ENCODE measurements around the gene CTU1. TPM values are rescaled to one million over a fixed set of nuclear protein-coding genes. Genes with fewer than 3 reads are reported as not detected.

The CTU1 gene
- total RNA-seq, 1 experiment from 2014 or later = 8.6 TPM

DNA sequence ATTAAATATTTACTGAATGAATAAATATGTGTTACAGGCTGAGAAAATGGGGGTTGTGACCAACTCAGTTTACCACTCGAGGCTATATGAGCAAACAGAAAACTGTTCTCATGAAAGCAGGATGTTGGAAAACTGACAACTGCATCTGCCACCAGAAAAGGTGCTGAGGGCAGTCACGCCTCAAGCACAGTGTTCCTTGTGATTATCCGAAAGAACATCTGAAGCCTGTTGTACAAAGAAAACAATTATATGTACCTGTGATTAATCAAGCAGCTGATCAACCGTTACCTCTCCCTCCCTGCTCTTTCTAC, 37.2 kb downstream of the CTU1 start:
- Mint-ChIP-seq H3K36me3 (peaks cover 10% of the 10 kb centered on the region), H3K4me1 (peaks cover 2% of the 10 kb centered on the region), H3K27me3 (ENCODE audit: low read depth) (peaks cover 11% of the 10 kb centered on the region), H3K9me3 (peaks cover 23% of the 10 kb centered on the region), H3K4me3 (no peak overlapping the region), H3K27ac (no peak overlapping the region)
- ATAC-seq (no peak), DNase-seq (ENCODE audit: low spot score) (no peak)
- CTCF ChIA-PET = no interaction called here
- TF ChIP-seq ZNF396 (CRISPR knock-in tag; IDR thresholded peaks at IDR 0.05; ENCODE audit: borderline replicate concordance) (no peak), GTF2I (CRISPR knock-in tag; conservative IDR thresholded peaks at IDR 0.05) (no peak), TEAD1 (CRISPR knock-in tag; IDR thresholded peaks at IDR 0.05) (no peak), FOXP1 (CRISPR knock-in tag; IDR thresholded peaks at IDR 0.05; ENCODE audit: borderline replicate concordance) (no peak), FOXJ3 (CRISPR knock-in tag; IDR thresholded peaks at IDR 0.05; ENCODE audit: borderline replicate concordance) (no peak), ZBTB21 (CRISPR knock-in tag; IDR thresholded peaks at IDR 0.05; ENCODE audit: borderline replicate concordance) (no peak), EMX1 (CRISPR knock-in tag; IDR thresholded peaks at IDR 0.05) (no peak), NR3C1 (CRISPR knock-in tag; conservative IDR thresholded peaks at IDR 0.05; ENCODE audit: low read depth) (no peak), RELA (CRISPR knock-in tag; IDR thresholded peaks at IDR 0.05; ENCODE audit: borderline replicate concordance) (no peak), ZNF121 (CRISPR knock-in tag; IDR thresholded peaks at IDR 0.05) (no peak), NR2C2 (CRISPR knock-in tag; IDR thresholded peaks at IDR 0.05) (no peak), TCF7 (CRISPR knock-in tag; IDR thresholded peaks at IDR 0.05; ENCODE audit: low read depth) (no peak), JAZF1 (CRISPR knock-in tag; IDR thresholded peaks at IDR 0.05) (no peak), CREB1 (CRISPR knock-in tag; IDR thresholded peaks at IDR 0.05) (no peak), GRHL2 (CRISPR knock-in tag; IDR thresholded peaks at IDR 0.05; ENCODE audit: insufficient replicate concordance, severe bottlenecking) (no peak)
- TF ChIP-seq, protein P1, sequence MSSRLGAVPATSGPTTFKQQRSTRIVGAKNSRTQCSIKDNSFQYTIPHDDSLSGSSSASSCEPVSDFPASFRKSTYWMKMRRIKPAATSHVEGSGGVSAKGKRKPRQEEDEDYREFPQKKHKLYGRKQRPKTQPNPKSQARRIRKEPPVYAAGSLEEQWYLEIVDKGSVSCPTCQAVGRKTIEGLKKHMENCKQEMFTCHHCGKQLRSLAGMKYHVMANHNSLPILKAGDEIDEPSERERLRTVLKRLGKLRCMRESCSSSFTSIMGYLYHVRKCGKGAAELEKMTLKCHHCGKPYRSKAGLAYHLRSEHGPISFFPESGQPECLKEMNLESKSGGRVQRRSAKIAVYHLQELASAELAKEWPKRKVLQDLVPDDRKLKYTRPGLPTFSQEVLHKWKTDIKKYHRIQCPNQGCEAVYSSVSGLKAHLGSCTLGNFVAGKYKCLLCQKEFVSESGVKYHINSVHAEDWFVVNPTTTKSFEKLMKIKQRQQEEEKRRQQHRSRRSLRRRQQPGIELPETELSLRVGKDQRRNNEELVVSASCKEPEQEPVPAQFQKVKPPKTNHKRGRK (CRISPR knock-in tag; IDR thresholded peaks at IDR 0.05; ENCODE audit: borderline replicate concordance) = no peak
- TF ChIP-seq, protein P2, sequence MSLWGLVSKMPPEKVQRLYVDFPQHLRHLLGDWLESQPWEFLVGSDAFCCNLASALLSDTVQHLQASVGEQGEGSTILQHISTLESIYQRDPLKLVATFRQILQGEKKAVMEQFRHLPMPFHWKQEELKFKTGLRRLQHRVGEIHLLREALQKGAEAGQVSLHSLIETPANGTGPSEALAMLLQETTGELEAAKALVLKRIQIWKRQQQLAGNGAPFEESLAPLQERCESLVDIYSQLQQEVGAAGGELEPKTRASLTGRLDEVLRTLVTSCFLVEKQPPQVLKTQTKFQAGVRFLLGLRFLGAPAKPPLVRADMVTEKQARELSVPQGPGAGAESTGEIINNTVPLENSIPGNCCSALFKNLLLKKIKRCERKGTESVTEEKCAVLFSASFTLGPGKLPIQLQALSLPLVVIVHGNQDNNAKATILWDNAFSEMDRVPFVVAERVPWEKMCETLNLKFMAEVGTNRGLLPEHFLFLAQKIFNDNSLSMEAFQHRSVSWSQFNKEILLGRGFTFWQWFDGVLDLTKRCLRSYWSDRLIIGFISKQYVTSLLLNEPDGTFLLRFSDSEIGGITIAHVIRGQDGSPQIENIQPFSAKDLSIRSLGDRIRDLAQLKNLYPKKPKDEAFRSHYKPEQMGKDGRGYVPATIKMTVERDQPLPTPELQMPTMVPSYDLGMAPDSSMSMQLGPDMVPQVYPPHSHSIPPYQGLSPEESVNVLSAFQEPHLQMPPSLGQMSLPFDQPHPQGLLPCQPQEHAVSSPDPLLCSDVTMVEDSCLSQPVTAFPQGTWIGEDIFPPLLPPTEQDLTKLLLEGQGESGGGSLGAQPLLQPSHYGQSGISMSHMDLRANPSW (CRISPR knock-in tag; conservative IDR thresholded peaks at IDR 0.05; ENCODE audit: low read depth) = no peak
- TF ChIP-seq, protein P3, sequence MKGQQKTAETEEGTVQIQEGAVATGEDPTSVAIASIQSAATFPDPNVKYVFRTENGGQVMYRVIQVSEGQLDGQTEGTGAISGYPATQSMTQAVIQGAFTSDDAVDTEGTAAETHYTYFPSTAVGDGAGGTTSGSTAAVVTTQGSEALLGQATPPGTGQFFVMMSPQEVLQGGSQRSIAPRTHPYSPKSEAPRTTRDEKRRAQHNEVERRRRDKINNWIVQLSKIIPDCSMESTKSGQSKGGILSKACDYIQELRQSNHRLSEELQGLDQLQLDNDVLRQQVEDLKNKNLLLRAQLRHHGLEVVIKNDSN (CRISPR knock-in tag; IDR thresholded peaks at IDR 0.05) = no peak
- TF ChIP-seq, protein P4, sequence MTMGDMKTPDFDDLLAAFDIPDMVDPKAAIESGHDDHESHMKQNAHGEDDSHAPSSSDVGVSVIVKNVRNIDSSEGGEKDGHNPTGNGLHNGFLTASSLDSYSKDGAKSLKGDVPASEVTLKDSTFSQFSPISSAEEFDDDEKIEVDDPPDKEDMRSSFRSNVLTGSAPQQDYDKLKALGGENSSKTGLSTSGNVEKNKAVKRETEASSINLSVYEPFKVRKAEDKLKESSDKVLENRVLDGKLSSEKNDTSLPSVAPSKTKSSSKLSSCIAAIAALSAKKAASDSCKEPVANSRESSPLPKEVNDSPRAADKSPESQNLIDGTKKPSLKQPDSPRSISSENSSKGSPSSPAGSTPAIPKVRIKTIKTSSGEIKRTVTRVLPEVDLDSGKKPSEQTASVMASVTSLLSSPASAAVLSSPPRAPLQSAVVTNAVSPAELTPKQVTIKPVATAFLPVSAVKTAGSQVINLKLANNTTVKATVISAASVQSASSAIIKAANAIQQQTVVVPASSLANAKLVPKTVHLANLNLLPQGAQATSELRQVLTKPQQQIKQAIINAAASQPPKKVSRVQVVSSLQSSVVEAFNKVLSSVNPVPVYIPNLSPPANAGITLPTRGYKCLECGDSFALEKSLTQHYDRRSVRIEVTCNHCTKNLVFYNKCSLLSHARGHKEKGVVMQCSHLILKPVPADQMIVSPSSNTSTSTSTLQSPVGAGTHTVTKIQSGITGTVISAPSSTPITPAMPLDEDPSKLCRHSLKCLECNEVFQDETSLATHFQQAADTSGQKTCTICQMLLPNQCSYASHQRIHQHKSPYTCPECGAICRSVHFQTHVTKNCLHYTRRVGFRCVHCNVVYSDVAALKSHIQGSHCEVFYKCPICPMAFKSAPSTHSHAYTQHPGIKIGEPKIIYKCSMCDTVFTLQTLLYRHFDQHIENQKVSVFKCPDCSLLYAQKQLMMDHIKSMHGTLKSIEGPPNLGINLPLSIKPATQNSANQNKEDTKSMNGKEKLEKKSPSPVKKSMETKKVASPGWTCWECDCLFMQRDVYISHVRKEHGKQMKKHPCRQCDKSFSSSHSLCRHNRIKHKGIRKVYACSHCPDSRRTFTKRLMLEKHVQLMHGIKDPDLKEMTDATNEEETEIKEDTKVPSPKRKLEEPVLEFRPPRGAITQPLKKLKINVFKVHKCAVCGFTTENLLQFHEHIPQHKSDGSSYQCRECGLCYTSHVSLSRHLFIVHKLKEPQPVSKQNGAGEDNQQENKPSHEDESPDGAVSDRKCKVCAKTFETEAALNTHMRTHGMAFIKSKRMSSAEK (CRISPR knock-in tag; IDR thresholded peaks at IDR 0.05; ENCODE audit: borderline replicate concordance) = no peak
- TF ChIP-seq, protein P5, sequence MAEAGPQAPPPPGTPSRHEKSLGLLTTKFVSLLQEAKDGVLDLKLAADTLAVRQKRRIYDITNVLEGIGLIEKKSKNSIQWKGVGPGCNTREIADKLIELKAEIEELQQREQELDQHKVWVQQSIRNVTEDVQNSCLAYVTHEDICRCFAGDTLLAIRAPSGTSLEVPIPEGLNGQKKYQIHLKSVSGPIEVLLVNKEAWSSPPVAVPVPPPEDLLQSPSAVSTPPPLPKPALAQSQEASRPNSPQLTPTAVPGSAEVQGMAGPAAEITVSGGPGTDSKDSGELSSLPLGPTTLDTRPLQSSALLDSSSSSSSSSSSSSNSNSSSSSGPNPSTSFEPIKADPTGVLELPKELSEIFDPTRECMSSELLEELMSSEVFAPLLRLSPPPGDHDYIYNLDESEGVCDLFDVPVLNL (CRISPR knock-in tag; IDR thresholded peaks at IDR 0.05; ENCODE audit: borderline replicate concordance, low read depth) = no peak
- POLR2A ChIA-PET = no interaction called here

Data from WTC11 (cell line).